SK-N-SH (cell line): ENCODE measurements around the gene ITGA4. TPM values are rescaled to one million over a fixed set of nuclear protein-coding genes. Genes with fewer than 3 reads are reported as not detected.

Experiments used
- CTCF ChIA-PET: fragments of 300-600, 350-600 bp; formaldehyde crosslinking; extraction: SDS; loops from one replicate; lab custom pipeline; 2021; lab: Yijun Ruan, JAX
- POLR2A ChIA-PET: fragments of 350-600 bp; sonication (Branson Sonifier 250); formaldehyde crosslinking; extraction: SDS; loops from one replicate; lab custom pipeline; 2020; ENCODE audit warnings: antibody characterized with exemption, inconsistent platforms; lab: Yijun Ruan, JAX
- DNase-seq: peaks from one replicate; pipeline ENCODE4 v3.0.0; 2012
- H2AFZ ChIP-seq: fragments of 200-600 bp; sonication (generic); 2 replicates; pipeline ENCODE4 v1.8.1; 2016; ENCODE audit warnings: antibody characterized with exemption, mild to moderate bottlenecking, low read depth
- H3F3A ChIP-seq: fragments of 200-600 bp; sonication (generic); replicated peaks from 2 replicates; pipeline ENCODE3; 2016; ENCODE audit warnings: antibody characterized with exemption, mild to moderate bottlenecking; ENCODE audit not compliant: insufficient read depth
- H3K27ac ChIP-seq, 2 experiments: fragments of 200-500 bp in 1 of 2; fragments of 200-600 bp in 1 of 2; sonication (Bioruptor generic) in 1 of 2; sonication (generic), shearing (Covaris generic) in 1 of 2; 2 replicates each; pipeline versions ENCODE4 v1.5.1 to v1.6.1; 2014 to 2016; ENCODE audit warnings: low read depth in 2 of 2, inconsistent platforms in 1 of 2, low read length in 1 of 2, mild to moderate bottlenecking in 1 of 2, mixed read lengths in 1 of 2
- H3K27me3 ChIP-seq: fragments of 200-600 bp; sonication (generic), shearing (Covaris generic); 2 replicates; pipeline ENCODE4 v1.6.1; 2016; ENCODE audit warnings: mixed run types; ENCODE audit not compliant: insufficient read depth
- H3K36me3 ChIP-seq, 2 experiments: fragments of 200-500 bp in 1 of 2; fragments of 200-600 bp in 1 of 2; sonication (Bioruptor generic) in 1 of 2; sonication (generic) in 1 of 2; replicated peaks in 1 of 2; 2 replicates each; pipeline versions ENCODE3 to v1.5.1; 2014 to 2016; ENCODE audit warnings: low read length in 1 of 2, mild to moderate bottlenecking in 1 of 2; ENCODE audit not compliant: insufficient read depth in 2 of 2, control insufficient read depth in 1 of 2
- H3K4me1 ChIP-seq, 2 experiments: fragments of 200-500 bp in 1 of 2; fragments of 200-600 bp in 1 of 2; sonication (Bioruptor generic) in 1 of 2; sonication (generic), shearing (Covaris generic) in 1 of 2; 2 replicates each; pipeline versions ENCODE4 v1.5.1 to v1.6.1; 2014 to 2016; ENCODE audit warnings: low read depth in 1 of 2, low read length in 1 of 2, mixed run types in 1 of 2; ENCODE audit not compliant: insufficient read depth in 2 of 2, control insufficient read depth in 1 of 2
- H3K4me2 ChIP-seq: fragments of 200-600 bp; sonication (generic), shearing (Covaris generic); 2 replicates; pipeline ENCODE4 v1.6.1; 2017; ENCODE audit warnings: mixed run types
- H3K4me3 ChIP-seq, 2 experiments: fragments of 200-500 bp in 1 of 2; fragments of 200-600 bp in 1 of 2; sonication (Bioruptor generic) in 1 of 2; sonication (generic), shearing (Covaris generic) in 1 of 2; 2 replicates each; pipeline versions ENCODE4 v1.5.1 to v1.8.1; 2014 to 2016; ENCODE audit warnings: low read depth in 2 of 2, inconsistent platforms in 1 of 2, low read length in 1 of 2, mild to moderate bottlenecking in 1 of 2, mixed read lengths in 1 of 2, moderate library complexity in 1 of 2
- H3K79me2 ChIP-seq: fragments of 200-600 bp; sonication (generic); 2 replicates; pipeline ENCODE4 v1.8.1; 2017; ENCODE audit warnings: mild to moderate bottlenecking; ENCODE audit not compliant: insufficient read depth
- H3K9ac ChIP-seq: fragments of 200-600 bp; sonication (generic); 2 replicates; pipeline ENCODE4 v1.6.1; 2017; ENCODE audit warnings: mixed run types
- H3K9me2 ChIP-seq: fragments of 200-600 bp; sonication (generic); 2 replicates; pipeline ENCODE4 v1.6.1; 2017; ENCODE audit warnings: mixed run types
- H3K9me3 ChIP-seq: fragments of 200-600 bp; sonication (generic); 2 replicates; pipeline ENCODE4 v1.6.1; 2017; ENCODE audit warnings: mixed run types, mild to moderate bottlenecking, moderate library complexity
- H4K20me1 ChIP-seq: fragments of 200-600 bp; sonication (generic); 2 replicates; pipeline ENCODE4 v1.6.1; 2017; ENCODE audit warnings: mild to moderate bottlenecking, mixed run types; ENCODE audit not compliant: insufficient read depth
- EP300 ChIP-seq, 2 experiments: IDR thresholded peaks; 2 replicates each; pipeline versions ENCODE4 v1.4.0 to v1.6.1; 2012; ENCODE audit warnings: borderline replicate concordance in 1 of 2, low read depth in 1 of 2, low read length in 1 of 2
- FOXJ3 ChIP-seq: sonication (generic); formaldehyde crosslinking; IDR thresholded peaks from 2 replicates; pipeline ENCODE4 v1.5.1; 2020; ENCODE audit warnings: mild to moderate bottlenecking, missing genetic modification reagents
- FOXM1 ChIP-seq: IDR thresholded peaks from 2 replicates; pipeline ENCODE4 v1.4.0; 2012; ENCODE audit warnings: low read depth, mild to moderate bottlenecking
- GABPA ChIP-seq: IDR thresholded peaks from 2 replicates; pipeline ENCODE4 v1.4.0; 2012; ENCODE audit warnings: low read depth, mild to moderate bottlenecking
- GATA2 ChIP-seq: sonication (generic); formaldehyde crosslinking; IDR thresholded peaks from 2 replicates; pipeline ENCODE4 v1.5.0; 2020; ENCODE audit warnings: mild to moderate bottlenecking, missing genetic modification reagents
- IRF3 ChIP-seq: fragments of 150-350 bp; IDR thresholded peaks from 2 replicates; pipeline ENCODE4 v1.6.1; 2016; ENCODE audit warnings: mild to moderate bottlenecking, low read depth, low read length
- JUND ChIP-seq: IDR thresholded peaks from 2 replicates; pipeline ENCODE4 v1.4.0; 2012
- MAX ChIP-seq: IDR thresholded peaks from 2 replicates; pipeline ENCODE4 v1.4.0; 2012; ENCODE audit warnings: low read depth
- MEF2A ChIP-seq: IDR thresholded peaks from 2 replicates; pipeline ENCODE4 v1.4.0; 2012; ENCODE audit warnings: low read depth, borderline replicate concordance
- MXI1 ChIP-seq: IDR thresholded peaks from 2 replicates; pipeline ENCODE4 v1.6.1; 2012; ENCODE audit warnings: mild to moderate bottlenecking, low read depth, low read length, improper control_type of control experiment
- NRF1 ChIP-seq: IDR thresholded peaks from 2 replicates; pipeline ENCODE4 v1.6.1; 2012; ENCODE audit warnings: low read depth, mild to moderate bottlenecking, low read length
- PBX3 ChIP-seq: IDR thresholded peaks from 2 replicates; pipeline ENCODE4; 2012
- POLR2AphosphoS5 ChIP-seq: IDR thresholded peaks from 2 replicates; pipeline ENCODE4 v1.6.1; 2012; ENCODE audit warnings: low read depth, low read length
- RCOR1 ChIP-seq: fragments of 150-350 bp; IDR thresholded peaks from 2 replicates; pipeline ENCODE4 v1.6.1; 2017; ENCODE audit warnings: antibody characterized with exemption, low read length
- RXRA ChIP-seq: IDR thresholded peaks from 2 replicates; pipeline ENCODE4 v1.4.0; 2012; ENCODE audit warnings: low read depth, mild to moderate bottlenecking, borderline replicate concordance
- SIN3A ChIP-seq: IDR thresholded peaks from 2 replicates; pipeline ENCODE4 v1.6.1; 2012; ENCODE audit warnings: low read depth, mild to moderate bottlenecking, low read length, moderate library complexity, borderline replicate concordance
- SMC3 ChIP-seq: IDR thresholded peaks from 2 replicates; pipeline ENCODE4 v1.6.1; 2012; ENCODE audit warnings: low read depth, low read length, improper control_type of control experiment
- TAF1 ChIP-seq: IDR thresholded peaks from 2 replicates; pipeline ENCODE4 v1.6.1; 2012; ENCODE audit warnings: low read depth, mild to moderate bottlenecking, low read length, moderate library complexity, borderline replicate concordance
- TCF12 ChIP-seq: IDR thresholded peaks from 2 replicates; pipeline ENCODE4 v1.4.0; 2012
- TEAD4 ChIP-seq: IDR thresholded peaks from 2 replicates; pipeline ENCODE4 v1.4.0; 2012; ENCODE audit warnings: mild to moderate bottlenecking, borderline replicate concordance; ENCODE audit not compliant: insufficient read depth
- USF1 ChIP-seq: IDR thresholded peaks from 2 replicates; pipeline ENCODE4 v1.4.0; 2012; ENCODE audit warnings: low read depth, borderline replicate concordance
- WGBS: methylation state at CpG from one replicate; pipeline ENCODE4 v1.1.6; 2017; ENCODE audit warnings: low lambda C conversion rate; 5-methylcytosine and 5-hydroxymethylcytosine counted together
- polyA plus RNA-seq, 3 experiments: library from polyadenylated mRNA; depleted of rRNA; stranded (reverse); fragments of >200 nt; gene quantifications; 2 replicates each; pipeline ENCODE4 v1.2.3, GENCODE V29; 2012

ITGA4 gene
- polyA plus RNA-seq, 1 of the 3 experiments (the other 2 are of a cell fraction): 10.5 TPM

GRCh38 chr2:181421131-181421458, 36.1 kb upstream of the ITGA4 start (continued):
- TF ChIP-seq RXRA: no peak
- no peak for TF ChIP-seq RCOR1
- TF ChIP-seq FOXJ3: no peak
- no peak for TF ChIP-seq TEAD4
- TF ChIP-seq MXI1: no peak
- TF ChIP-seq POLR2AphosphoS5: no peak
- TF ChIP-seq TAF1: no peak
- no peak for TF ChIP-seq GATA2 (CRISPR knock-in tag)
- TF ChIP-seq MEF2A: no peak
- no peak for TF ChIP-seq JUND
- no peak for TF ChIP-seq GABPA
- no peak for TF ChIP-seq IRF3
- TF ChIP-seq, all 33 proteins: peak for 0

- Histone ChIP-seq H3K36me3 (no peaks in the 10 kb centered on the region), H4K20me1 (no peaks in the 10 kb centered on the region), H3K4me3 (no peak overlapping the region), H3K9me2 (no peaks in the 10 kb centered on the region), H3K9me3 (no peaks in the 10 kb centered on the region), H2AFZ (no peak overlapping the region), H3K27me3 (no peaks in the 10 kb centered on the region), H3K79me2 (no peaks in the 10 kb centered on the region), H3K4me1 (no peaks in the 10 kb centered on the region), H3K9ac (no peak overlapping the region), H3K4me2 (no peak overlapping the region), H3K27ac (no peak overlapping the region), H3F3A (no peaks in the 10 kb centered on the region)
- ChIA-PET POLR2A (no interaction called here), CTCF (interaction anchor here (1.2 kb wide), 2 partner anchors 8 to 16 kb away, joined by 3 to 4 read pairs; no protein-coding TSS in a partner anchor)
- TF ChIP-seq IRF3 (no peak), FOXJ3 (no peak), NRF1 (no peak), SMC3 (no peak), EP300 (IDR thresholded peaks at IDR 0.05; ENCODE audit: borderline replicate concordance in 1 of 2, low read depth in 1 of 2, low read length in 1 of 2) (no peak), JUND (no peak), FOXM1 (no peak), MEF2A (no peak), USF1 (no peak), RCOR1 (no peak), TEAD4 (no peak), MAX (no peak), PBX3 (no peak), TCF12 (no peak), SIN3A (no peak)
- no peak for DNase-seq
- whole genome bisulfite sequencing: 68% methylated on average over 2 of the region's 2 CpGs
These were observed 35.7 kb upstream of the ITGA4 start for GRCh38 chr2:181421464-181421863.
